Stimulated activated CD4-positive, alpha-beta T cell treated with anti-CD3 and anti-CD28 coated beads, TNF-alpha, amount 100 ng/mL, for 48 hours (primary cell): ENCODE data around the gene AKAP8L.
"Not testable (repeated sequence)": the region's sequence is repeated elsewhere in the genome, so short reads cannot be mapped to it uniquely, and the experiment has no call there.

Experiments used
- DNase-seq, 3 donors: peaks; one replicate each; pipeline ENCODE4 v3.0.0-alpha.2; 2020; ENCODE audit warnings: low read depth in 3 of 3

AKAP8L gene

GRCh38 chr19:15353908-15354307 is 64.9 kb downstream of the AKAP8L start:
- DNase-seq, result no peak

- not testable (repeated sequence) for DNase-seq
These were observed 66.3 kb downstream of the AKAP8L start for GRCh38 chr19:15352535-15352934.

- DNase-seq, result not testable (repeated sequence)
These were observed 77.5 kb downstream of the AKAP8L start for GRCh38 chr19:15341328-15341727.

GRCh38 chr19:15340086-15340485 is 78.7 kb downstream of the AKAP8L start:
- DNase-seq, result no peak

GRCh38 chr19:15337202-15337601 is 81.6 kb downstream of the AKAP8L start:
- no peak for DNase-seq

- DNase-seq, result not testable (repeated sequence)
These were observed 82.8 kb downstream of the AKAP8L start for GRCh38 chr19:15335992-15336391.

GRCh38 chr19:15332311-15332996 is 86.3 kb downstream of the AKAP8L start, which contains the start of gene BRD4:
Gene BRD4, minus strand, starts transcription at chr19:15332539. Its CDS starts 59,440 bp downstream, at chr19:15273099.
- DNase-seq, result peak; percentile 47 to 77 (median 50)

GRCh38 chr19:15331419-15332310 is 87.1 kb downstream of the AKAP8L start:
- DNase-seq, result peak in 2 of 3 donors; percentile 36 to 45

GRCh38 chr19:15330801-15331418 is 87.9 kb downstream of the AKAP8L start:
- no peak for DNase-seq
